GM12878 (cell line): ENCODE results near the gene GOLGA6L2. TPM values are rescaled to one million over a fixed set of nuclear protein-coding genes. Genes with fewer than 3 reads are reported as not detected.
"Not testable (repeated sequence)": the region's sequence is repeated elsewhere in the genome, so short reads cannot be mapped to it uniquely, and the experiment has no call there.

ENCODE experiments used
- ATAC-seq: fragments of 200-7000 bp; cut with Tn5 transposase; 3 replicates; pipeline ENCODE4 v1.9.1; 2020; ENCODE audit warnings: mild to moderate bottlenecking, moderate library complexity
- BruUV-seq: library from RNA; stranded (reverse); fragments of 400-500 nt; replicated peaks from 2 replicates; lab custom pipeline; 2021; lab: Mats Ljungman, UMichigan
- CTCF ChIA-PET: fragments of 300-600 bp; sonication (Branson Sonifier 250); formaldehyde crosslinking; extraction: SDS; loops from one replicate; lab custom pipeline; 2021; ENCODE audit warnings: inconsistent platforms; lab: Yijun Ruan, JAX
- POLR2A ChIA-PET: fragments of 350-600 bp; formaldehyde crosslinking; extraction: SDS; loops from one replicate; lab custom pipeline; 2021; ENCODE audit warnings: inconsistent platforms; lab: Charles Lee
- RAD21 ChIA-PET: fragments of 300-600 bp; sonication (Branson Sonifier 250); formaldehyde crosslinking; loops from one replicate; lab custom pipeline; 2023; ENCODE audit warnings: antibody characterized with exemption; ENCODE audit not compliant: unreplicated experiment; lab: Charles Lee
- SMC1A ChIA-PET: fragments of 300-600 bp; sonication (Branson Sonifier 250); formaldehyde crosslinking; loops from one replicate; lab custom pipeline; 2023; ENCODE audit not compliant: unreplicated experiment, uncharacterized antibody; lab: Charles Lee
- DNase-seq: peaks from one replicate; pipeline ENCODE4 v3.0.0-alpha.2; 2011; ENCODE audit warnings: low read depth, low spot score
- FAIRE-seq: peaks from 3 replicates; lab custom pipeline; 2011; peaks lifted over from hg19 to GRCh38; lab: Jason Lieb, UNC
- H2AFZ ChIP-seq: 2 replicates; pipeline ENCODE4 v1.6.0; 2011; ENCODE audit warnings: low read depth, low read length, control low read depth; ENCODE audit not compliant: control insufficient read depth
- H3K27ac ChIP-seq: 2 replicates; pipeline ENCODE4 v1.5.1; 2011; ENCODE audit warnings: control low read depth; ENCODE audit not compliant: control insufficient read depth, insufficient read depth
- H3K27me3 ChIP-seq, 2 experiments: replicated peaks in 1 of 2; 2 replicates each; pipeline versions ENCODE4 v1.6.0 to v1.6.1; 2011; ENCODE audit warnings: low read length in 1 of 2; ENCODE audit not compliant: control insufficient read depth in 2 of 2, insufficient read depth in 2 of 2
- H3K36me3 ChIP-seq, 2 experiments: 2 replicates each; pipeline ENCODE4 v1.5.1; 2011; ENCODE audit warnings: low read length in 1 of 2; ENCODE audit not compliant: control insufficient read depth in 2 of 2, insufficient read depth in 2 of 2
- H3K4me1 ChIP-seq: 2 replicates; pipeline ENCODE4 v1.6.1; 2011; ENCODE audit warnings: mild to moderate bottlenecking, low read length, moderate library complexity, mixed read lengths; ENCODE audit not compliant: control insufficient read depth, insufficient read depth
- H3K4me2 ChIP-seq: 2 replicates; pipeline ENCODE4 v1.6.0; 2011; ENCODE audit warnings: control low read depth; ENCODE audit not compliant: control insufficient read depth, insufficient read depth
- H3K4me3 ChIP-seq: fragments of 200-600 bp; sonication (generic); 2 replicates; pipeline ENCODE4 v1.5.1; 2016
- H3K79me2 ChIP-seq: 2 replicates; pipeline ENCODE4 v1.6.0; 2011; ENCODE audit warnings: low read length; ENCODE audit not compliant: control insufficient read depth, insufficient read depth
- H3K9ac ChIP-seq: 2 replicates; pipeline ENCODE4 v1.8.0; 2011; ENCODE audit warnings: low read length, control low read depth, mixed read lengths; ENCODE audit not compliant: control insufficient read depth, insufficient read depth
- H3K9me3 ChIP-seq: replicated peaks from 3 replicates; pipeline ENCODE4 v1.5.1; 2011; ENCODE audit warnings: mild to moderate bottlenecking, low read length; ENCODE audit not compliant: control insufficient read depth, insufficient read depth
- H4K20me1 ChIP-seq: 2 replicates; pipeline ENCODE4 v1.6.0; 2011; ENCODE audit not compliant: control insufficient read depth, insufficient read depth
- SREBF2 ChIP-seq: IDR thresholded peaks from 2 replicates; pipeline ENCODE4 v1.6.1; 2012; ENCODE audit warnings: mild to moderate bottlenecking, low read length
- WGBS: methylation state at CpG from one replicate; pipeline ENCODE4 v1.1.6; 2016; ENCODE audit warnings: low lambda C conversion rate; ENCODE audit not compliant: insufficient replicate concordance, insufficient coverage; ENCODE audit errors: missing lambda C conversion rate; 5-methylcytosine and 5-hydroxymethylcytosine counted together
- in situ Hi-C: fragments of 300-500 bp; cut with MboI; formaldehyde crosslinking; loops from 9 replicates; pipeline ENCODE4 v1.14.3; 2018; ENCODE audit warnings: mixed read lengths
- intact Hi-C: fragments of 100-400 bp; cut with micrococcal nuclease; formaldehyde crosslinking; loops from one replicate; pipeline ENCODE4 v1.14.2; 2022; ENCODE audit not compliant: unreplicated experiment
- polyA plus RNA-seq, 11 experiments: library from polyadenylated mRNA; depleted of rRNA in 4 of 11; unstranded in 6 of 11; stranded (reverse) in 5 of 11; fragments of >200 nt; fragmentation: Nextera tagmentation in 4 of 11; fragmentation: Illumina TruSeq in 1 of 11; extraction: Ambion mirVana in 4 of 11; extraction: Trizol in 1 of 11; gene quantifications; 1 replicate in 1 of 11; 2 replicates in 10 of 11; pipeline versions ENCODE4 v1.2.1 to v1.2.3, GENCODE V29; 2011 to 2016; ENCODE audit warnings: inconsistent platforms in 2 of 11, missing spikeins in 2 of 11, low read depth in 1 of 11
- total RNA-seq, 4 experiments: library from RNA; depleted of rRNA in 3 of 4; stranded (reverse); fragments of >200 nt in 3 of 4; fragmentation: Illumina TruSeq in 1 of 4; extraction: Trizol in 1 of 4; gene quantifications; 2 replicates each; pipeline versions ENCODE4 v1.2.1 to v1.2.3, GENCODE V29; 2013 to 2021

The GOLGA6L2 gene
- total and polyA plus RNA-seq, 10 of the 15 experiments (the other 5 are each of a cell fraction or from before 2014, with no cell fraction given): not detected

- RAD21 ChIA-PET: no interaction called here
- TF ChIP-seq SREBF2: no peak
- CTCF ChIA-PET: no interaction called here
- POLR2A ChIA-PET: no interaction called here
- no peak overlapping the region for H3K9ac ChIP-seq
- H3K79me2 ChIP-seq: no peaks in the 10 kb centered on the region
- no peak overlapping the region for H3K4me2 ChIP-seq
- intact Hi-C loops: no loop called here
- in situ Hi-C loops: no loop called here
- 25% methylated on average over 11 of the region's 12 CpGs for WGBS
- H3K27me3 ChIP-seq: no peaks in the 10 kb centered on the region; a peak in 1 of 4 replicates
- H3K36me3 ChIP-seq: no peaks in the 10 kb centered on the region
- H3K4me1 ChIP-seq: no peaks in the 10 kb centered on the region
- no peak for ATAC-seq
- H3K4me3 ChIP-seq: no peak overlapping the region
- no peak for DNase-seq
- no TSS peak for BruUV-seq
- SMC1A ChIA-PET: no interaction called here
- no peaks in the 10 kb centered on the region for H4K20me1 ChIP-seq
- H3K27ac ChIP-seq: no peak overlapping the region
- no peak overlapping the region for H2AFZ ChIP-seq
- FAIRE-seq: no peak
- H3K9me3 ChIP-seq: no peaks in the 10 kb centered on the region
These were observed 10.6 kb downstream of the GOLGA6L2 start for GRCh38 chr15:23436421-23436820.

GRCh38 chr15:23434699-23435098 lies 12.3 kb downstream of the GOLGA6L2 start:
- RAD21 ChIA-PET, ATAC-seq, SMC1A ChIA-PET, intact Hi-C loops, POLR2A ChIA-PET, H2AFZ ChIP-seq, H3K27ac ChIP-seq, H3K4me3 ChIP-seq, in situ Hi-C loops, CTCF ChIA-PET, H3K4me1 ChIP-seq, H3K4me2 ChIP-seq, FAIRE-seq, H3K9ac ChIP-seq, H3K27me3 ChIP-seq, H3K36me3 ChIP-seq, DNase-seq, H4K20me1 ChIP-seq, H3K9me3 ChIP-seq, BruUV-seq, H3K79me2 ChIP-seq: not testable (repeated sequence)
- 61% methylated on average over 2 of the region's 2 CpGs for WGBS

GRCh38 chr15:23425327-23425726 lies 21.7 kb downstream of the GOLGA6L2 start:
- ATAC-seq, H3K27ac ChIP-seq, H3K27me3 ChIP-seq, H3K9ac ChIP-seq, H4K20me1 ChIP-seq, RAD21 ChIA-PET, POLR2A ChIA-PET, H3K4me3 ChIP-seq, CTCF ChIA-PET, FAIRE-seq, H3K4me2 ChIP-seq, DNase-seq, H3K79me2 ChIP-seq, H3K4me1 ChIP-seq, intact Hi-C loops, H3K36me3 ChIP-seq, H3K9me3 ChIP-seq, BruUV-seq, in situ Hi-C loops, H2AFZ ChIP-seq, SMC1A ChIA-PET: not testable (repeated sequence)
- 65% methylated on average over 8 of the region's 8 CpGs for WGBS
